Adrenal gland (tissue), 5 donors: ENCODE results near the gene SOX9.

Experiments used
- CTCF ChIP-seq, 6 experiments: fragments of 450-650 bp in 4 of 6; fragments of 200-600 bp in 2 of 6; sonication (generic) in 1 of 6; IDR thresholded peaks; 1 replicate in 5 of 6; 2 replicates in 1 of 6; pipeline versions ENCODE4 v1.5.1 to v1.8.0; 2016 to 2021; ENCODE audit warnings: antibody characterized with exemption in 6 of 6, mild to moderate bottlenecking in 2 of 6, moderate library complexity in 1 of 6
- POLR2A ChIP-seq, 2 donors: fragments of 450-650 bp; IDR thresholded peaks; one replicate each; pipeline ENCODE4 v1.6.1; 2017; ENCODE audit warnings: antibody characterized with exemption in 2 of 2, mild to moderate bottlenecking in 2 of 2, moderate library complexity in 1 of 2
- donor health status: DM: no; HTN: no; CAD: no.

- no peak for TF ChIP-seq CTCF (IDR thresholded peaks at IDR 0.05)
- TF ChIP-seq POLR2A (IDR thresholded peaks at IDR 0.05): no peak
Observed at GRCh38 chr17:72100470-72100869, 20.4 kb upstream of the SOX9 start.
